HepG2 (cell line): Measurements from ENCODE around the gene QSER1. TPM values are rescaled to one million over a fixed set of nuclear protein-coding genes. Genes with fewer than 3 reads are reported as not detected.
A peak's percentile ranks its signal among the peaks of the same experiment; 100 is the strongest.

Source experiments
- AKAP8 ChIP-seq: sonication (generic); formaldehyde crosslinking; IDR thresholded peaks from 2 replicates; pipeline ENCODE4 v1.5.1; 2020; ENCODE audit warnings: mild to moderate bottlenecking, missing genetic modification reagents
- ASH2L ChIP-seq: fragments of 300-600, 200-600 bp; sonication (generic); IDR thresholded peaks from 2 replicates; pipeline ENCODE4 v1.7.0; 2017; ENCODE audit warnings: low read depth, mild to moderate bottlenecking, moderate library complexity, mixed read lengths, low read length; ENCODE audit not compliant: insufficient read length
- ATM ChIP-seq: fragments of 450-650 bp; IDR thresholded peaks from 2 replicates; pipeline ENCODE4 v1.7.1; 2017; ENCODE audit warnings: mild to moderate bottlenecking, borderline replicate concordance
- CBX1 ChIP-seq: IDR thresholded peaks from one replicate; pipeline ENCODE4 v1.6.1; 2016; ENCODE audit warnings: antibody characterized with exemption, low read depth
- CHD4 ChIP-seq: fragments of 200-600 bp; sonication (generic); IDR thresholded peaks from 2 replicates; pipeline ENCODE4 v1.7.0; 2017; ENCODE audit warnings: mild to moderate bottlenecking, low read length, borderline replicate concordance
- HNRNPK ChIP-seq: fragments of 200-400 bp; formaldehyde crosslinking; IDR thresholded peaks from 2 replicates; pipeline ENCODE4 v1.6.1; 2018; ENCODE audit warnings: low read length, low read depth, moderate library complexity, mild to moderate bottlenecking; ENCODE audit not compliant: poor library complexity, severe bottlenecking
- KDM5A ChIP-seq: fragments of 200-600 bp; sonication (generic); IDR thresholded peaks from 2 replicates; pipeline ENCODE4 v1.7.0; 2018; ENCODE audit warnings: antibody characterized with exemption, mild to moderate bottlenecking, low read length, borderline replicate concordance
- PHF8 ChIP-seq: sonication (generic); formaldehyde crosslinking; IDR thresholded peaks from 2 replicates; pipeline ENCODE4 v1.5.0; 2020; ENCODE audit warnings: missing genetic modification reagents
- SALL1 ChIP-seq: sonication (generic); formaldehyde crosslinking; IDR thresholded peaks from 2 replicates; pipeline ENCODE4 v1.8.0; 2022; ENCODE audit warnings: mild to moderate bottlenecking, missing genetic modification reagents
- SNAI1 ChIP-seq: sonication (generic); formaldehyde crosslinking; IDR thresholded peaks from 2 replicates; pipeline ENCODE4 v1.5.0; 2020; ENCODE audit warnings: mild to moderate bottlenecking, missing genetic modification reagents, borderline replicate concordance
- STAT5B ChIP-seq: sonication (generic); formaldehyde crosslinking; IDR thresholded peaks from 2 replicates; pipeline ENCODE4 v1.4.0; 2020; ENCODE audit warnings: missing genetic modification reagents
- YEATS2 ChIP-seq: sonication (generic); formaldehyde crosslinking; IDR thresholded peaks from 2 replicates; pipeline ENCODE4 v1.4.0; 2020; ENCODE audit warnings: missing genetic modification reagents, borderline replicate concordance
- ZBTB42 ChIP-seq: sonication (generic); formaldehyde crosslinking; IDR thresholded peaks from 2 replicates; pipeline ENCODE4 v1.5.0; 2020; ENCODE audit warnings: mild to moderate bottlenecking, missing genetic modification reagents
- ZKSCAN5 ChIP-seq: sonication (generic); formaldehyde crosslinking; IDR thresholded peaks from 2 replicates; pipeline ENCODE4 v1.5.1; 2020; ENCODE audit warnings: mild to moderate bottlenecking, missing genetic modification reagents
- ZNF550 ChIP-seq: sonication (generic); formaldehyde crosslinking; IDR thresholded peaks from 2 replicates; pipeline ENCODE4 v1.4.0; 2020; ENCODE audit warnings: mild to moderate bottlenecking, missing genetic modification reagents, borderline replicate concordance
- ZNF615 ChIP-seq: sonication (generic); formaldehyde crosslinking; IDR thresholded peaks from 2 replicates; pipeline ENCODE4 v1.5.0; 2020; ENCODE audit warnings: mild to moderate bottlenecking, missing genetic modification reagents, borderline replicate concordance
- polyA plus RNA-seq, 8 experiments: library from polyadenylated mRNA; depleted of rRNA in 3 of 8; stranded (reverse) in 7 of 8; unstranded in 1 of 8; fragments of >200 nt; fragmentation: Illumina TruSeq in 4 of 8; extraction: Trizol in 4 of 8; gene quantifications; 2 replicates each; pipeline versions ENCODE4 v1.2.1 to v1.2.3, GENCODE V29; 2011 to 2016; ENCODE audit warnings: low read depth in 4 of 8, missing spikeins in 1 of 8, mixed read lengths in 1 of 8; ENCODE audit not compliant: insufficient read depth in 1 of 8
- total RNA-seq, 5 experiments: library from RNA; depleted of rRNA; stranded (reverse); fragments of >200 nt; fragmentation: Illumina TruSeq; extraction: Trizol; gene quantifications; 2 replicates each; pipeline ENCODE4 v1.2.3, GENCODE V29; 2016; ENCODE audit warnings: low read depth in 1 of 5
- TF ChIP-seq, protein P1 (sequence below): sonication (generic); formaldehyde crosslinking; conservative IDR thresholded peaks from 2 replicates; pipeline ENCODE4 v1.8.1; 2023; ENCODE audit warnings: missing genetic modification reagents
- TF ChIP-seq, protein P2 (sequence below): sonication (generic); formaldehyde crosslinking; IDR thresholded peaks from 2 replicates; pipeline ENCODE4 v1.5.0; 2020; ENCODE audit warnings: mild to moderate bottlenecking, missing genetic modification reagents
- TF ChIP-seq, protein P3 (sequence below): sonication (generic); formaldehyde crosslinking; IDR thresholded peaks from 2 replicates; pipeline ENCODE4 v1.4.0; 2020; ENCODE audit warnings: low read depth, mild to moderate bottlenecking, missing genetic modification reagents
- TF ChIP-seq, protein P4 (sequence below): sonication (generic); formaldehyde crosslinking; conservative IDR thresholded peaks from 2 replicates; pipeline ENCODE4 v1.8.0; 2022; ENCODE audit warnings: low read depth, missing genetic modification reagents

Gene QSER1
- total and polyA plus RNA-seq, 2 of the 13 experiments (the other 11 are each of a cell fraction or from before 2014, with no cell fraction given): 8.9 to 17.3 TPM

DNA sequence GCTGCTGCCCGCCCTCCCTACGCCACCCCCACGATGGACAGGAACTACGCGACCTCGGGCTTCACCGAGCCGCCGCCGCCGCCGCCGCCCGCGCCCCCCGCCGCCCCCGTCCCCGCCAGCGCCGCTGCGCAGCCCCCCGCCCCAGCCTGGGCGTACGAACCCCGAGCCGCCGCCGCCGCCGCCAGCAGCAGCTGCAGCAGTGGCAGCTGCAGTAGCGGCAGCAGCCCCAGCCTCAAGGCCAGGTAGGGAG is 407 bp downstream of the QSER1 start (continued):
- TF ChIP-seq ZKSCAN5: no peak
- no peak for TF ChIP-seq AKAP8 (CRISPR knock-in tag)
- TF ChIP-seq STAT5B (CRISPR knock-in tag): no peak
- no peak for TF ChIP-seq ZBTB42 (CRISPR knock-in tag)
- TF ChIP-seq ZNF615: no peak
- TF ChIP-seq, protein P1, sequence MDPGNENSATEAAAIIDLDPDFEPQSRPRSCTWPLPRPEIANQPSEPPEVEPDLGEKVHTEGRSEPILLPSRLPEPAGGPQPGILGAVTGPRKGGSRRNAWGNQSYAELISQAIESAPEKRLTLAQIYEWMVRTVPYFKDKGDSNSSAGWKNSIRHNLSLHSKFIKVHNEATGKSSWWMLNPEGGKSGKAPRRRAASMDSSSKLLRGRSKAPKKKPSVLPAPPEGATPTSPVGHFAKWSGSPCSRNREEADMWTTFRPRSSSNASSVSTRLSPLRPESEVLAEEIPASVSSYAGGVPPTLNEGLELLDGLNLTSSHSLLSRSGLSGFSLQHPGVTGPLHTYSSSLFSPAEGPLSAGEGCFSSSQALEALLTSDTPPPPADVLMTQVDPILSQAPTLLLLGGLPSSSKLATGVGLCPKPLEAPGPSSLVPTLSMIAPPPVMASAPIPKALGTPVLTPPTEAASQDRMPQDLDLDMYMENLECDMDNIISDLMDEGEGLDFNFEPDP: 0 out of 2 replicates have a peak, but pooled peaks have one; percentile 50
- TF ChIP-seq CBX1: no peak
- no peak for TF ChIP-seq CHD4
- no peak for TF ChIP-seq SNAI1 (CRISPR knock-in tag)
- no peak for TF ChIP-seq ATM
- TF ChIP-seq, protein P2, sequence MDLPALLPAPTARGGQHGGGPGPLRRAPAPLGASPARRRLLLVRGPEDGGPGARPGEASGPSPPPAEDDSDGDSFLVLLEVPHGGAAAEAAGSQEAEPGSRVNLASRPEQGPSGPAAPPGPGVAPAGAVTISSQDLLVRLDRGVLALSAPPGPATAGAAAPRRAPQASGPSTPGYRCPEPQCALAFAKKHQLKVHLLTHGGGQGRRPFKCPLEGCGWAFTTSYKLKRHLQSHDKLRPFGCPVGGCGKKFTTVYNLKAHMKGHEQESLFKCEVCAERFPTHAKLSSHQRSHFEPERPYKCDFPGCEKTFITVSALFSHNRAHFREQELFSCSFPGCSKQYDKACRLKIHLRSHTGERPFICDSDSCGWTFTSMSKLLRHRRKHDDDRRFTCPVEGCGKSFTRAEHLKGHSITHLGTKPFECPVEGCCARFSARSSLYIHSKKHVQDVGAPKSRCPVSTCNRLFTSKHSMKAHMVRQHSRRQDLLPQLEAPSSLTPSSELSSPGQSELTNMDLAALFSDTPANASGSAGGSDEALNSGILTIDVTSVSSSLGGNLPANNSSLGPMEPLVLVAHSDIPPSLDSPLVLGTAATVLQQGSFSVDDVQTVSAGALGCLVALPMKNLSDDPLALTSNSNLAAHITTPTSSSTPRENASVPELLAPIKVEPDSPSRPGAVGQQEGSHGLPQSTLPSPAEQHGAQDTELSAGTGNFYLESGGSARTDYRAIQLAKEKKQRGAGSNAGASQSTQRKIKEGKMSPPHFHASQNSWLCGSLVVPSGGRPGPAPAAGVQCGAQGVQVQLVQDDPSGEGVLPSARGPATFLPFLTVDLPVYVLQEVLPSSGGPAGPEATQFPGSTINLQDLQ: no peak
- TF ChIP-seq, protein P3, sequence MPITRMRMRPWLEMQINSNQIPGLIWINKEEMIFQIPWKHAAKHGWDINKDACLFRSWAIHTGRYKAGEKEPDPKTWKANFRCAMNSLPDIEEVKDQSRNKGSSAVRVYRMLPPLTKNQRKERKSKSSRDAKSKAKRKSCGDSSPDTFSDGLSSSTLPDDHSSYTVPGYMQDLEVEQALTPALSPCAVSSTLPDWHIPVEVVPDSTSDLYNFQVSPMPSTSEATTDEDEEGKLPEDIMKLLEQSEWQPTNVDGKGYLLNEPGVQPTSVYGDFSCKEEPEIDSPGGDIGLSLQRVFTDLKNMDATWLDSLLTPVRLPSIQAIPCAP (CRISPR knock-in tag): no peak
- TF ChIP-seq PHF8: no peak
- TF ChIP-seq ZNF550 (CRISPR knock-in tag): no peak
- TF ChIP-seq SALL1 (CRISPR knock-in tag): no peak
- TF ChIP-seq HNRNPK: no peak
- peak; percentile 2 for TF ChIP-seq ASH2L
- TF ChIP-seq, protein P4, sequence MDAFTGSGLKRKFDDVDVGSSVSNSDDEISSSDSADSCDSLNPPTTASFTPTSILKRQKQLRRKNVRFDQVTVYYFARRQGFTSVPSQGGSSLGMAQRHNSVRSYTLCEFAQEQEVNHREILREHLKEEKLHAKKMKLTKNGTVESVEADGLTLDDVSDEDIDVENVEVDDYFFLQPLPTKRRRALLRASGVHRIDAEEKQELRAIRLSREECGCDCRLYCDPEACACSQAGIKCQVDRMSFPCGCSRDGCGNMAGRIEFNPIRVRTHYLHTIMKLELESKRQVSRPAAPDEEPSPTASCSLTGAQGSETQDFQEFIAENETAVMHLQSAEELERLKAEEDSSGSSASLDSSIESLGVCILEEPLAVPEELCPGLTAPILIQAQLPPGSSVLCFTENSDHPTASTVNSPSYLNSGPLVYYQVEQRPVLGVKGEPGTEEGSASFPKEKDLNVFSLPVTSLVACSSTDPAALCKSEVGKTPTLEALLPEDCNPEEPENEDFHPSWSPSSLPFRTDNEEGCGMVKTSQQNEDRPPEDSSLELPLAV: no peak
- no peak for TF ChIP-seq KDM5A
- TF ChIP-seq YEATS2 (CRISPR knock-in tag): no peak
